ENCODE data around the gene DECR2. TPM values are rescaled to one million over a fixed set of nuclear protein-coding genes. Genes with fewer than 3 reads are reported as not detected.

DECR2 gene
- polyA plus RNA-seq, 3 donors, result 5.7 to 12.8 (median 8.7) TPM

DNA sequence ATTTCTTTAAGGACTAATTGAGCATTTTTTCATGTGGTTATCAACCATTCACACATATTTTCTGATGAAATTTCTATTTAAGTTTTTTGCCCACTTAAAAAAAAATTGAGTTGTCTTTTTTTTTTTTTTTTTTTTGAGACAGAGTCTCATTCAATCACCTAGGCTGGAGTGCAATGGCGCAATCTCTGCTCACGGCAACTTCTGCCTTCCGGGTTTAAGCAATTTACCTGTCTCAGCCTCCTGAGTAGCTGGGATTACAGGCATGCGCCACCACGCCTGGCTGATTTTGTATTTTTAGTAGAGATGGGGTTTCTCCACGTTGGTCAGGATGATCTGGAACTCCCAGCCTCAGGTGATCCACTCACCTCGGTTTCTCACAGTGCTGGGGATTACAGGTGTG lies 58.1 kb downstream of the DECR2 start:
- peaks cover 0 to 4% (median 0%) of the 10 kb centered on the region in 3 donors for H3K27me3 Mint-ChIP-seq (ENCODE audit: low read depth in 3 of 3)

DNA sequence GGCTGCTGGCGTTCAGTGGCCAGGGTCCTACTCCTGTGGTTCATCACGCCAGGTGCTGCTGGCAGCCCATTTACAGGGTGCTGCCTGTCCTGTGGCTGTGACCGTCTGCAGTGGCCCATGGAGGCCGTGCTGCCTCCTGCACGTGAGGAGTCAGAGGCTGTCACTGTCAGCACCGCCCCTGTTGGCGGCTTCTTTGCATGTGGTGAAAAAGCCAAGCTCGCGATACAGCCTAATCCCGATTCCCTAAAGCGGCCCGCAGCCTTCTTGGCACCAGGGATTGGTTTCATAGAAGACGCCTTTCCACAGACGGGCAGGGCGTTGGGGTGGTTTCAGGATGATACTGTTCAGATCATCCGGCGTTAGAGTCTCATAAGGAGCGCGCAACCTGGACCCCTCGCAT lies 59.1 kb downstream of the DECR2 start:
- TF ChIP-seq, protein P1, sequence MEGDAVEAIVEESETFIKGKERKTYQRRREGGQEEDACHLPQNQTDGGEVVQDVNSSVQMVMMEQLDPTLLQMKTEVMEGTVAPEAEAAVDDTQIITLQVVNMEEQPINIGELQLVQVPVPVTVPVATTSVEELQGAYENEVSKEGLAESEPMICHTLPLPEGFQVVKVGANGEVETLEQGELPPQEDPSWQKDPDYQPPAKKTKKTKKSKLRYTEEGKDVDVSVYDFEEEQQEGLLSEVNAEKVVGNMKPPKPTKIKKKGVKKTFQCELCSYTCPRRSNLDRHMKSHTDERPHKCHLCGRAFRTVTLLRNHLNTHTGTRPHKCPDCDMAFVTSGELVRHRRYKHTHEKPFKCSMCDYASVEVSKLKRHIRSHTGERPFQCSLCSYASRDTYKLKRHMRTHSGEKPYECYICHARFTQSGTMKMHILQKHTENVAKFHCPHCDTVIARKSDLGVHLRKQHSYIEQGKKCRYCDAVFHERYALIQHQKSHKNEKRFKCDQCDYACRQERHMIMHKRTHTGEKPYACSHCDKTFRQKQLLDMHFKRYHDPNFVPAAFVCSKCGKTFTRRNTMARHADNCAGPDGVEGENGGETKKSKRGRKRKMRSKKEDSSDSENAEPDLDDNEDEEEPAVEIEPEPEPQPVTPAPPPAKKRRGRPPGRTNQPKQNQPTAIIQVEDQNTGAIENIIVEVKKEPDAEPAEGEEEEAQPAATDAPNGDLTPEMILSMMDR (IDR thresholded peaks at IDR 0.05), result no peak

More for the DNA sequence above, 58.1 kb downstream of the DECR2 start:
- no peaks in the 10 kb centered on the region for H3K27me3 ChIP-seq (ENCODE audit: control insufficient read depth in 2 of 2, insufficient read depth in 2 of 2, low read length in 2 of 2)
- H3K9ac ChIP-seq (ENCODE audit: insufficient read depth, low read length, poor library complexity, severe bottlenecking), result no peak overlapping the region
- no peak overlapping the region for H3K27ac ChIP-seq (ENCODE audit: low read depth in 1 of 2, low read length in 2 of 2)
- H3K36me3 ChIP-seq (replicated peaks in 1 of 2; ENCODE audit: control insufficient read depth in 1 of 2, insufficient read depth in 2 of 2, low read length in 2 of 2), result no peaks in the 10 kb centered on the region
- Mint-ChIP-seq H3K27ac (no peak overlapping the region), H3K9me3 (peaks cover 0 to 3% (median 0%) of the 10 kb centered on the region in 7 donors), H3K4me3 (no peak overlapping the region), H3K4me1 (peaks cover 2% of the 10 kb centered on the region), H3K36me3 (peaks cover 6 to 23% of the 10 kb centered on the region in 2 donors)
- 93% methylated on average over 3 of the region's 7 CpGs for WGBS (ENCODE audit: insufficient coverage)
- no peak overlapping the region for H2AFZ ChIP-seq (ENCODE audit: insufficient read depth, low read depth, low read length, poor library complexity, severe bottlenecking)
- intact Hi-C loops (cut with micrococcal nuclease), result no loop called here
- no peaks in the 10 kb centered on the region for H3K9me3 ChIP-seq (replicated peaks in 1 of 2; ENCODE audit: control insufficient read depth in 1 of 2, insufficient read depth in 1 of 2, low read length in 2 of 2)
- H3K79me2 ChIP-seq (ENCODE audit: insufficient read depth, low read length), result no peaks in the 10 kb centered on the region
- no peak overlapping the region for H3K4me3 ChIP-seq (replicated peaks in 1 of 3; ENCODE audit: low read depth in 2 of 3, low read length in 3 of 3)
- DNase-seq, result no peak
- H3K4me1 ChIP-seq (ENCODE audit: control insufficient read depth in 1 of 2, insufficient read depth in 2 of 2, low read length in 2 of 2), result no peaks in the 10 kb centered on the region
- no peak overlapping the region for H3K4me2 ChIP-seq (replicated peaks; ENCODE audit: extremely low read depth, low read length, poor library complexity, severe bottlenecking)
- TF ChIP-seq, protein P1 (IDR thresholded peaks at IDR 0.05), result no peak
- no peaks in the 10 kb centered on the region for H4K20me1 ChIP-seq (ENCODE audit: insufficient read depth, low read length)

More for the DNA sequence above, 59.1 kb downstream of the DECR2 start:
- Histone ChIP-seq H3K79me2 (ENCODE audit: insufficient read depth, low read length) (no peaks in the 10 kb centered on the region), H3K9me3 (replicated peaks in 1 of 2; ENCODE audit: control insufficient read depth in 1 of 2, insufficient read depth in 1 of 2, low read length in 2 of 2) (no peaks in the 10 kb centered on the region), H3K36me3 (replicated peaks in 1 of 2; ENCODE audit: control insufficient read depth in 1 of 2, insufficient read depth in 2 of 2, low read length in 2 of 2) (no peaks in the 10 kb centered on the region), H3K4me1 (ENCODE audit: control insufficient read depth in 1 of 2, insufficient read depth in 2 of 2, low read length in 2 of 2) (no peaks in the 10 kb centered on the region), H3K4me2 (replicated peaks; ENCODE audit: extremely low read depth, low read length, poor library complexity, severe bottlenecking) (no peak overlapping the region), H3K4me3 (replicated peaks in 1 of 3; ENCODE audit: low read depth in 2 of 3, low read length in 3 of 3) (no peak overlapping the region), H3K9ac (ENCODE audit: insufficient read depth, low read length, poor library complexity, severe bottlenecking) (no peak overlapping the region), H3K27ac (ENCODE audit: low read depth in 1 of 2, low read length in 2 of 2) (no peak overlapping the region), H3K27me3 (ENCODE audit: control insufficient read depth in 2 of 2, insufficient read depth in 2 of 2, low read length in 2 of 2) (no peaks in the 10 kb centered on the region), H4K20me1 (ENCODE audit: insufficient read depth, low read length) (no peaks in the 10 kb centered on the region), H2AFZ (ENCODE audit: insufficient read depth, low read depth, low read length, poor library complexity, severe bottlenecking) (no peak overlapping the region)
- Mint-ChIP-seq H3K9me3 (peaks cover 0 to 3% (median 0%) of the 10 kb centered on the region in 7 donors), H3K27ac (no peak overlapping the region), H3K4me3 (no peak overlapping the region), H3K4me1 (peaks cover 2% of the 10 kb centered on the region), H3K36me3 (peaks cover 6 to 23% of the 10 kb centered on the region in 2 donors), H3K27me3 (ENCODE audit: low read depth in 3 of 3) (peaks cover 0 to 4% (median 0%) of the 10 kb centered on the region in 3 donors)
- 95% methylated on average over 20 of the region's 20 CpGs for whole genome bisulfite sequencing (ENCODE audit: insufficient coverage)
- no peak for DNase-seq
- intact Hi-C loops (cut with micrococcal nuclease), result no loop called here

Small RNA genes lying within 50 kb of the gene (small RNA-seq; reads per million reads assigned to genes)
- gene RF00019 (ENCODE audit: insufficient read length, low read depth), result not detected

Other genes with a start within 250 kb of the DECR2 start
- not detected for gene HBZ, start 249.2 kb upstream of the DECR2 start, polyA plus RNA-seq
- not detected for gene HBM, start 235.9 kb upstream of the DECR2 start, polyA plus RNA-seq
- 100 to 1,000 TPM in 2 of 3 donors, 1 to 10 TPM in 1; 2.8 to 193 (median 158) TPM for gene HBA2, start 229.0 kb upstream of the DECR2 start, polyA plus RNA-seq
- 10 to 100 TPM in 2 of 3 donors, under 1 TPM in 1; 0.31 to 23.8 (median 22.9) TPM for gene HBA1, start 225.2 kb upstream of the DECR2 start, polyA plus RNA-seq
- not detected for gene HBQ1, start 221.4 kb upstream of the DECR2 start, polyA plus RNA-seq
- 100 to 1,000 TPM in 1 of 3 donors, 1 to 10 TPM in 2; 4.0 to 109 (median 4.6) TPM for gene LUC7L, start 172.4 kb upstream of the DECR2 start, polyA plus RNA-seq
- gene FAM234A, start 167.1 kb upstream of the DECR2 start, polyA plus RNA-seq, result 10 to 100 TPM; 22.5 to 40.4 (median 25.1) TPM
- gene RGS11, start 125.9 kb upstream of the DECR2 start, polyA plus RNA-seq, result under 1 TPM in 1 of 3 donors, not detected in 2; 0.07 TPM
- not detected for gene ARHGDIG, start 121.3 kb upstream of the DECR2 start, polyA plus RNA-seq
- not detected for gene PDIA2, start 118.7 kb upstream of the DECR2 start, polyA plus RNA-seq
- gene AXIN1, start 49.2 kb upstream of the DECR2 start, polyA plus RNA-seq, result 10 to 100 TPM in 1 of 3 donors, under 1 TPM in 2; 0.30 to 20.9 (median 0.74) TPM
- 10 to 100 TPM; 68.6 to 88.5 (median 88.1) TPM for gene MRPL28, start 31.3 kb upstream of the DECR2 start, polyA plus RNA-seq
- 100 to 1,000 TPM in 1 of 3 donors, 10 to 100 TPM in 2; 18.2 to 137 (median 39.8) TPM for gene PGAP6, start 19.9 kb upstream of the DECR2 start, polyA plus RNA-seq
- gene NME4, start 4.7 kb upstream of the DECR2 start, polyA plus RNA-seq, result 10 to 100 TPM; 26.7 to 31.4 (median 26.9) TPM
- 1 to 10 TPM in 1 of 3 donors, under 1 TPM in 2; 0.37 to 7.5 (median 0.49) TPM for gene RAB11FIP3, start 23.8 kb downstream of the DECR2 start, polyA plus RNA-seq
- gene CAPN15, start 125.8 kb downstream of the DECR2 start, polyA plus RNA-seq, result 10 to 100 TPM in 1 of 3 donors, 1 to 10 TPM in 2; 3.4 to 42.6 (median 3.9) TPM
- gene PRR35, start 158.5 kb downstream of the DECR2 start, polyA plus RNA-seq, result not detected
- under 1 TPM; 0.29 to 0.57 (median 0.36) TPM for gene NHLRC4, start 165.1 kb downstream of the DECR2 start, polyA plus RNA-seq
- 10 to 100 TPM; 11.4 to 39.8 (median 12.1) TPM for gene PIGQ, start 168.1 kb downstream of the DECR2 start, polyA plus RNA-seq
- gene RAB40C, start 188.2 kb downstream of the DECR2 start, polyA plus RNA-seq, result 10 to 100 TPM; 10.0 to 22.6 (median 10.9) TPM
- under 1 TPM in 1 of 3 donors, not detected in 2; 0.76 TPM for gene WFIKKN1, start 229.1 kb downstream of the DECR2 start, polyA plus RNA-seq
- 10 to 100 TPM; 57.1 to 80.9 (median 70.4) TPM for gene METTL26, start 234.4 kb downstream of the DECR2 start, polyA plus RNA-seq
- 10 to 100 TPM; 23.7 to 65.6 (median 42.1) TPM for gene MCRIP2, start 239.9 kb downstream of the DECR2 start, polyA plus RNA-seq
- 10 to 100 TPM in 1 of 3 donors, 1 to 10 TPM in 1, under 1 TPM in 1; 0.13 to 16.5 (median 1.1) TPM for gene WDR90, start 247.5 kb downstream of the DECR2 start, polyA plus RNA-seq